Activated T-cell treated with anti-CD3 and anti-CD28 coated beads, Interleukin-2, amount 50 U/mL, for 48 hours (primary cell): ENCODE data around the gene GSTA4.
A peak's percentile ranks its signal among the peaks of the same experiment; 100 is the strongest.

ENCODE experiments used
- DNase-seq, 2 experiments: peaks; one replicate each; pipeline ENCODE4 v3.0.0-alpha.2; 2020

The GSTA4 gene, protein sequence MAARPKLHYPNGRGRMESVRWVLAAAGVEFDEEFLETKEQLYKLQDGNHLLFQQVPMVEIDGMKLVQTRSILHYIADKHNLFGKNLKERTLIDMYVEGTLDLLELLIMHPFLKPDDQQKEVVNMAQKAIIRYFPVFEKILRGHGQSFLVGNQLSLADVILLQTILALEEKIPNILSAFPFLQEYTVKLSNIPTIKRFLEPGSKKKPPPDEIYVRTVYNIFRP

DNA sequence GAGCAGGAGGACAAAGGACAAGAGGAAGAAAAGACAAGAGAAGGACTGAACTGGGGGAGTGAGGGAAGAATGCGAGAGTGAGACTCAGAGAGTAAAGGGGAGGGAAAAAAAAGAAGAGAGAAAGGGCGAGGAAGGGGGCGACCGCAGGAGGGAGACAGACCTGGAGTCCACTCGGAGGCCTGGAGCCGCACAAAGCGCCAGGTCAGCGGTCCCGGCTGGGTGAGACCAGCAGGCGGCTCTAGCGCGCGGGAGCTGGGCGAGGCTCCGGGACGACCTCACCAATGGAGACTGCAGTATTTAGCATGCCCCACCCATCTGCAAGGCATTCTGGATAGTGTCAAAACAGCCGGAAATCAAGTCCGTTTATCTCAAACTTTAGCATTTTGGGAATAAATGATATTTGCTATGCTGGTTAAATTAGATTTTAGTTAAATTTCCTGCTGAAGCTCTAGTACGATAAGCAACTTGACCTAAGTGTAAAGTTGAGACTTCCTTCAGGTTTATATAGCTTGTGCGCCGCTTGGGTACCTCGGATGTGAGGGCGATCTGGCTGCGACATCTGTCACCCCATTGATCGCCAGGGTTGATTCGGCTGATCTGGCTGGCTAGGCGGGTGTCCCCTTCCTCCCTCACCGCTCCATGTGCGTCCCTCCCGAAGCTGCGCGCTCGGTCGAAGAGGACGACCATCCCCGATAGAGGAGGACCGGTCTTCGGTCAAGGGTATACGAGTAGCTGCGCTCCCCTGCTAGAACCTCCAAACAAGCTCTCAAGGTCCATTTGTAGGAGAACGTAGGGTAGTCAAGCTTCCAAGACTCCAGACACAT is at the start of gene GSTA4:
TSS of gene GSTA4 (minus strand) at position 196 of the 824 bp plus-strand sequence. CDS start 1,041 bp downstream, outside the sequence.
- DNase-seq = peak; percentile 90

DNA sequence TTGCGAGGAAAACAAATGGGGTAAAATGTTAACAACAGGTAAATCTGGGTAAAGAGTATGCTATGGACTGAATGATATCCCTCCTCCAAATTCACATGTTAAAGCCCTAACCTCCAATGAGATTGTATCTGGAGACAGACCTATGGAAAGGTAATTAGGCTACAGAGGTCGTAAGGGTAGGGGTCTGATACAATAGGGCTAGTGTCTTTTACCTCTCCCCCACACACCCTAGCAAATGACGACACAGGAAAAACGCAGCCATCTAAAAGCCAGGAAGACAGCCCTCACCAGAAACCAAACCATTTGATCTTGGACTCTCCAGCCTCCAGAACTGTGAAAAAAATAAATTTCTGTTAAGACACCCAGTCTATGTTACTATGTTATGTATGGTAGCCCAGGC is 49.5 kb upstream of the GSTA4 start:
- no peak for DNase-seq

DNA sequence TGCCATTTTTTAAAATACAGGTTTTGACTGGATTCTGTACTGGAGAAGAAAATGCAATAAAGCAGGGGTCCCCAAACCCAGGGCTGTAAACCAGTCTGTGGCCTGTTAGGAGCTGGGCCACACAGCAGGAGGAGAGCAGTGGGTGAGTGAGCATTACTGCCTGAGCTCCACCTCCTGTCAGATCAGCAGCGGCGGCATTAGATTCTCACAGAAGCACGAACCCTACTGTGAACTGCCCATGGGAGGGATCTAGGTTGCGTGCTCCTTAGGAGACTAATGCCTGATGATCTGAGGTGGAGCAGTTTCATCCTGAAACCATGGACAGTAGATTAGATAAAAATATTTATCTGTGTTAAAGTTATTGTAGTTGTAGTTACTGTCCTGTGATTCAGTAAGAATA is 49.0 kb upstream of the GSTA4 start:
- no peak for DNase-seq

DNA sequence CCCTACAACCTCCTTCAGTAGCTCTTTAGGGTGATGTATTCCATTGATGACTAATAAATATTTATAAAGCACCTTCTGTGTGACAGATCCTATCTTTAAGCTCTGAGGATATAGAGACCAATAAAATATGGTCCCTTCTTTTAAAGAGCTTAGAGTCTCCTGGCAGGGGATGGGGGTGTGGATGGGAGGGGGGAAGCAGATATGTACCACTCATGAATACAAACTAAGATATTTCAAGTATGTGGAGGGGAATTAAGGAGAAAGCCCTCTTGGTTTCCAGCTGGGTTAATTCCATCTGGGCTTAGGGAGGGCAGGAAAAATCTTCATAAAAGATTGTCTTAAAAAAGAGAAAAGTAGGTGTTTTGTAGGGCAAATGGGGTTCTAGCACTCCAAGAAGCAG is 48.5 kb upstream of the GSTA4 start:
- DNase-seq = no peak

DNA sequence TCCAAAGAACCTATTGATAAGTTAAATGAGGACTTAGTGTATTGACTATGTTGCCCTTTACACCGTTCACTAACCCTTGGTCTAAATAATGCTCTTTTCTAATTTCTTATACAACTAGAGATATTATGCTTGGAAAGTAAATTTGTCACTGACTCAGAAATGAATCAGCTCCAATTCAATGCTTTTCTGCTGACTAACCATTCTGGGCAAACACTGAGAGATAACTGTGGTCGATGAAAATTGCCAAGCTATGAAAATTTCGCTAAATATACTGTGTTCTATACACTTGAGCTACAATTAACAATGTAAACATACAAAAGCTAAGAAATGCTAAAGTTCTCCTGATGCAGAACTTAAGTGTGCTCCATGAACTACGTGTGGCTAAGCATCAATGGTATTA is 47.0 kb upstream of the GSTA4 start:
- no peak for DNase-seq

DNA sequence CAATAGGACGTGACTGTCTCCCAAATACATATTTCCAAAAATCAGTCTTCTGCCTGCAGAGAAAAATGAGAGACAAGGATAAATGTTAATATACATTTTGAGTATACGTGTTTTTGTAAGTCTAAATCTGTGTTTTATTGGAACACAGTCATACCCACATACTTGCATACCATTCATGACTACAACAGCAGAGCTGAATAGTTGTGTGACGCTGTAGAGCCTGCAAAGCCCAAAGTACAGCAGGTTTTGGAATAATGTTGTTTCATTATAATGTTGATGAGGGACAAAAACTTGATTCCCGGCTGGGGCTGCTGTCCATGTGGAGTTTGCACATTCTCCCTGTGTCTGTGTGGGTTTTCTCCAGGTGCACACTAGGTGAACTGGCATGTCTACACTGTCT is 46.3 kb upstream of the GSTA4 start:
- no peak for DNase-seq

DNA sequence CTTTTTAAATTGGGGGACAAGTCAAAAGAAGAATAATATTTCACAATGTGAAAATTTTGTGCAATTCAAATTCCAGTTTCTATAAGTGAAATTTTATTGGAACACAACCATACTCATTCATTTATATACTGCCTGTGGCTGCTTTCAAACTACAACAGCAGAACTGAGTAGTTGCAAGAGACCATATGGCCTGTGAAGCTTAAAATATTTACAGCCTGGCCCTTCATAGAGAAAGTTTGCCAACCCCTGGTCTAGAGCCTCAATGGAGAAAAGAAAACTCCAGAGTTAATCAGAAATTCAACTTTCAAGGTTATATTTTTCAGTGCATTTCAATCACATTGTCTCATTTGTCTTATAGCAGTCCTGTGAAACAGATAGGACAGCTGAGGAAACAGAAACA is 43.5 kb upstream of the GSTA4 start:
- no peak for DNase-seq

DNA sequence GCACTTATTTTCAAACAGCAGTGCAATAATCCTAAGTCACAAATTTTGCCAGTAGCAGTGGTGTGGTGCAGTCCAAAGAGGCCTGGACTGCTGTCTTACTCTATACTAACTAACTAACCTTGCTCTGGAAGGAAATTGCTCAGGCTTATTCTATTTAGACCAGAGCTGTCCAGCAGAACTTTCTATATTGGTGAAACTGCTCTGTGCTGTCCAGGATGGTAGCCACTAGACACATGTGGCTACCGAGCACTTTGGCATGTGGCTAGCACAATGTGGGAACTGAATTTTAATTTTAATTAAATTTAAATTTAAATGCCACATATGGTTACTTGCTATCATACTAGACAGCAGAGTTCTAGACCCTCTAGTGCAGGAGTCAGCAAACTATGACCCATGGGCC is 43.1 kb upstream of the GSTA4 start:
- DNase-seq = no peak

DNA sequence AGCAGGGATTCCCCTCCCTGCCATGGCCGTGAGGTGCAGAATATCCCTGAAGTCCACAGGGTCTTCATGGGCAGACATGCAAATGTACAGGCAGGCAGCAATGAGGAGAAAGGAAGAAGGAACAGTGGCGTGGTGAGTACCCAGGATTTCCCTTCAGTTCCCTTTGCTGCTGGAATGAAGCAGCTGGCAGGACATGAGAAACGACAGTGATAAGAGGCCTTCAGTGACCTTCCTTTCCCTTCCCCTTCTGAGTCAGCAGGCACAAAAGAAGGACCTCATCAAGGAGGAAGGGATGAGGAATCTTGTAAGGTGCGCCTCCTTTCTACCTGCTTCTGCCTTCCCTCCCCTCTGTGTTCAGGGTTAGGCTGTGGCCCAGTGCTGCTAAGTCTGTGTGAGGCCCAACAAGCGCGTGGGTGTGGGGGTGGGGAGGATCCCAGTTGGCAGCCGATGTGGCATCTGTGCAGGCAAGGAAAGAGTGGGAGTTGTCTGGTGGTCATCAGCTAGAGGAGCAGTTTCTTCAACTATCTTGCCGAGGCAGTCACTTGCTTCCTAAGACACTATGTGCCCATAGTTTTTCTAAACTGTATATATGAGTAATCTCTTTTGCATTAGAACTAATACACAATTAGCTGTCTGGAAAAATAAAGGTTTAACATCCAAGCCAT is 40.6 kb upstream of the GSTA4 start:
- no peak for DNase-seq

DNA sequence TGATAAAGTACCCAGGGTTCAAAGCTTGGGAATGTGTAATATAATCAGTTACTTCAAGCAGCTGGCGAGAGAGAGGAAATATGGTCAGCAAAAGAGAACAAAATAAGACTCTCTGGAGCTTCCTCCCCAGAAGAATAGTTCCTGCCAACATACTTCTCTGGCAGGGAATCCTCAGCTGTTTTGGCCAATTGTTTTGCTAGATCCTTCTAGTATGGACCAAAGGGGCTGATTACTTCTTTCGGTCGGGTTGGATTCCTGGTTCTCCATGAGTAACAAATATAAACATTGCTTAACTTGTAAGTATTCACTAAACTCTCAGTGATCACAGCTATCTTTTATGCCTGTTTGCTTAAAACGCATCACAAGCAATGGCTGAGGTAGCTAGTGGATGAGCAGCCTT is 38.7 kb upstream of the GSTA4 start:
- DNase-seq = no peak

DNA sequence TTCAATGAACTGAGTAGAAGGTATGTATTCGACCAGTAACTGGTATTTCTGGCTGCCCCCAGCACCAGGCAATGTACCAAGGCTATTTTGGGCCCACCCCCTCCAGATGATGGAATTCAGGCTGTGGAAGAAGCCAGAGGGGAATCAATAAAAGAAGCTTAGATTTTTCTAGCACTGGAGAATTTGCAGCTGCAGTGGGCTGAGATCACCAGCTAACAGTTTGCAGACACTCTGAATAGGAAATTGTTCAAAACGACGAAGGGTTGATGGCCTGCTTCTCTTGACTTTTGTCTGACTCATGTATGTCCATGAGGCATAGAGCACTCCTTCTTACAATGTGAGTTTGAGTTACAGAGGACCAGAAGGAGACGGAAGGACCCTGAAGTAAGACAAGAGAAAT is 37.8 kb upstream of the GSTA4 start:
- DNase-seq = no peak

DNA sequence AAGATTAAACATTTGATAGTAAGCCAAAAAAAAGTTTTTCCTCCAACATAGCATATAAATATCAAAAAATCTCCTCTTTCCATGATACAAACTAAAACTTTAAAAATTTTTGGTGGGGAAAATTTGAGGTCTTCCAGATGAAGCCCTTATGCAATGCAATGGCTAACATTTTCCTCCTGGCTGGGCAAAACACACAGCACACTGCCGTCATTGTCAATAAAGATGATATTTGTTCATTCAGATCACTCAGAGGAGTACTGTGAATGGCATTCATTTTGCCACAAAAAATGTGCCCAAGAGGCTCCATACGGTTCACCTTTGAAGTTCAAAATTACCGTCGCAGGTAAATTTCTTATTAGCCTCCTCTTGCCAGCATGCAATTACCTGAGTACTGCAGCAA is 36.2 kb upstream of the GSTA4 start:
- DNase-seq = no peak

DNA sequence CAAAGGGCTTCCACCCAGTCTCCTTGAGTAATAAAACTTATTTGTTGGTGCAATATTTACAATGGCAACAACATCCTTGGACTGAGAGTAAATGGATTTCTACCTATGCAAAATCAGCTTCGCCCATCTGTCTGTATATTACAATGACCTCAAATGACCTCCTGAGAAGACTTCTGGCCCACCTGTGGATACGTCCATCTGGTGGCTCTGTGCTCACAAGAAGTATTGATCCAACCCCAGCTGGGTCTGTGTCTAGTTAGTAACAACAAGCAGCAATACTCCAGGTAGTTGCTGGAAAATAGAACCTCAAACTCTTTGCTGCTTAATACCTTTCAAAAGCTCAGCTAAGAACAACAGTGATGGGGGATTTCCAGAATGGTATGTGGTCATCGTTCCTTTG is 34.7 kb upstream of the GSTA4 start:
- no peak for DNase-seq

DNA sequence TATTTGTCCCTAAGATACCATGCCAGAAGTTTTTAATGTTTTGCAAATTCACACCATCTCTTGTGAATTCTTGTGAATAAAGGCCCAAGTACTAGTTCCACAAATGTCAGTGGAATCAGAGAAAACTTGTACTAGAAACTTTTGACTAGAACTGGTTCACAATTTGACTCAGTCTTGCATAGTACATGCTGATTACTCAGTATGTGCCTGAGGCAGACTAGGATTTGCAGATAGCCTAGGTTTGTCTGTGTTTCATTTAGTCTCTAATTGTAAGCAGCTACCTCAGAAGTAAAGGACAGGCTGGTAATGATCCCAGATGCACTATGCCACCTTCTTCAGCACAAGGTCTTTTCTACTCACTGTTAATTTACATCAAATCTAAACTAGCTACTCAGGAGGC is 34.2 kb upstream of the GSTA4 start:
- DNase-seq = no peak

DNA sequence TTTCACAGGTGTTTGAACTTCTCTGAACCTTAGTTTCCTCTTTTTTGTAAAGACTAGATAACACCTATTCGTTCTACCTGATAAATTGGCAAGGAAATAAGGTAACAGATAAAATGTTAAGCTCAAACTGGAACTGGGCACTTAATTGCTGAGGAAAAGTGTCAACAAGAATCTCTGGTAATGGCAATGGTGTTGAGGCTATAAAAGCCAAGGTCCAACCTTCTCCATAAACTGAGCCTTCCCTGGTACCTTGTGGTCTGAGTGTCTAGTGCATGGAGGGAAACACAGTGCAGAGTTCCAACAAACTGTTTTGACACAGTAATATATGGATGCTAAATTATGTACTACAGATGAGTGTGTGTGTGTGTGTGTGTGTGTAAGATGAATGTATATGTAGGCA is 33.4 kb upstream of the GSTA4 start:
- no peak for DNase-seq

DNA sequence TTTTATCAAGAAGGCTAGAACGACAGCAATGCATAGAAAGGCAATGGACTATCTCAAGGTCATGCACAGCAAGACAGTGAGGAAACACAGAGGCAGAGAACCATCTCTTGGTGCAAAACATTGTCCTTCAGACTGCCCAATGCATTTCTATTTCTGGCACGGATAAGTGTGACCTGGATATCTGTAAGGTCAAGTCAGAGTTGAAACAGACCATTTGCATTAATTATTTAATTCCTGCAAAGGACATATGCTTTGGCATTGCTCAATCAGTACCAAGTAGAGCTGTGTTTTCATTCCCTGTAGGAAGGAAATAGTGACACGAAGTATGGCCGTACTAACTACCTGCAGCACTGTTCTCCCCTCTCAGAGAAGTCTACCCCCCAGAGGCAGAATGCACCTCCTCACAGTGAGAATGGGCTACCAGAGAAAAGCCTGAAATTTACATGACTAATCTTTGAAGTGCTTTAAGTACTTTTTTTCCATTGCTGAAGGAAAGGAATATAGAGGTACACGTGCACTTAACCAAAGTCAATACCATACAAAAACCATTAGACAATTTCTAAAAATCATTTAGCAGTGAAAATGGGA is 32.1 kb upstream of the GSTA4 start:
- DNase-seq = no peak

DNA sequence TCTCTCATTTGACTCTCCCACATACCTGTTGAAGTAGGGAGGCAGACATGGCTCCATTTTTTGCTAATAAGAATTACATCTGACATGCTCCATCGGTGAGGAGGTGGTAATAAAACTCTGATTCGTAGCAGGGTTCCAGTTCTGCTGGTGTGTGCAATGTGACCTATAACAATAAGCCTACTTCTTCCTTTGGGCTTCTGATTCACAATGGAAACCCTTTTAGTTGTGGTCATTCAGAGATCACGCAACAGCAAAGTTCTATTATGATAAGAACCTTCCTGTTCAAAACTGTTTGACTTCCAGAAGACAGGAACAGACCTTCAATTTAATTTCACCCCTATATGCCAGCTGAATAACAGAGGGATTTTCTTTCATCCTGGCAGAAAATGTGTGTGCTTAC is 31.4 kb upstream of the GSTA4 start:
- no peak for DNase-seq

DNA sequence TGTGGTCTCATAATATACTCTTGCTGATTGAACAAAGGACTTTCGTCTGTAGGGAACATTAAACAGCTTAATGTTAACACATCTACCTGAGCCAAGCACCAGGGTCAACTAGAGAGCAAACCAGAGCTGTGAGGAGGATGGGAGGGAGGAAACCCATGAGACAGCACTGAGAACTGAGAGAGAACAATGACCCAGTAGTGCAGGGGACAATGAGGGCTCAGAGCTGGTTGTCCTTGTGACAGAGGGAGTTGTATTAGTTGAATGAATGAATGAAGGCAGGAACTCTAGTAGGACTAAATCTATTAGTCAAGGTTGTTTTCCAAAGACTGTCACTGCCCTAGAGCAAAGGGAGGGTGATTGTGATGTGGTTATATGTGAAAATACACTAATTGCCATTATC is 28.2 kb upstream of the GSTA4 start:
- no peak for DNase-seq

DNA sequence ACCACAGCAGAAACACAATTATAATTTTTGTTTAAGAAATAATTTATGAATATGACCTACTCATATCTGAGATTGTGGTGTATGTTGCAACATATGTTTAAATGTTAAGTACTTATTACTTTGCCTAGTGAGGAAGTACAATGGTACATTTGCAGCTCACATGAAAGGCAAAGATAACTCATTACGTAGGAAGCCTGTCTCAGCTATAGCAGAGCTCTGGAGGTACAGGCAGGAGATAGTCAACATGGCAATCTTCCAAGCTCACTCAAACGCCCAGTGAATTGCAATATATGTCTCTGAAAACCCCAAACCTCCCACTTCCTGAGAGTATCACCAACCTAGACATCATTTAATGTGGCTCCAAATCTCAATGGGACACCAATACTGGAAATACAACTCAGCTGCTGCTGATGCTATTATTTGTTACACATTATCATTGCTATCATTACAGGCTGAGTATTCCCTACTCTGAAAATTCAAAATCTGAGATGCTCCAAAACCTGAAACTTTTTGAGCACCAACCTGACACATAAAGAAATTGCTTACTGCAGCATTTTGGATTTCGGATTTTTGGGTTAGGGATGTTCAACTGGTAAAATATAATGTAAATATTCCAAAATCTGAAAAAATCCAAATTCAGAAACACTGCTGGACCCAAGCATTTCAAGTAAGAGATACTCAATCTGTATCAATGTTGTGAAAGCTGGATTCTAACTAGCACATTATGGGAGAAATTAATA is 25.1 kb upstream of the GSTA4 start:
- no peak for DNase-seq

DNA sequence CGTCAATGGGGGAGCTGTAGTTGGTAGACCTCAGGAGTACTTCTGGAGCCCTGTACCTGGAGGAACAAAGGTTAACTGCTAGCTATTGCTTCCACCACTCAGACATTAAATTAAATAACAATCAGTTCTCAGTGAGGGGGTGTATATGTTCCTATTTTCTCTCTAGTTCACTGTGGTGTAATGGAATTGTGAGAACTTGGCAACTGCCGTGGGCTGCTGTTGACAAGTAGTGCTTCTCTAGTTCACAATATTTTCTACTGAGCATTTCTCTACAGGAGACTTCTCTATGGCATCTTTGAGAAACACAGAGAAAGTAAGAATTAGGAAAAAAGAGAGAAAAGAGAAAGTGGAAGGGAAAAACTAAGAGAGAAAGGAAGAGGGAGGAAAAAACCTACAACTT is 23.4 kb upstream of the GSTA4 start:
- DNase-seq = no peak

DNA sequence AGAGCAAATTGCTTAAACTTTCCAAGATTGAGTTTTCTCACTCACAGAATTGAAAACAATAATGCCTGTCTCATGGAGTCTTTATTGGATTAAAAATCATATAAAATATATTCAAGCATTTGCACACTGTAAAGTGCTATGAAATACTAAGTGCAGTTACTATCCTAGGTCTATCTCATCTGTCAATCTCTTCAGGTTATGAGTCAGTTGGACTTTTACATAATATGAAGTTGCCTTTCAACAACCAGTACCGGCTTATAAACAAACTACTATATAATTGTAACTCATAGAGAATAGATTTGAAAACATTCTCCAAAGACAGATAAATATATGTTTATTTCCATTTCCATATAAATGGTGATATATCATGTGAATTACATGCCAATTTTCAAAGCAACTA is 20.4 kb upstream of the GSTA4 start:
- DNase-seq = no peak

DNA sequence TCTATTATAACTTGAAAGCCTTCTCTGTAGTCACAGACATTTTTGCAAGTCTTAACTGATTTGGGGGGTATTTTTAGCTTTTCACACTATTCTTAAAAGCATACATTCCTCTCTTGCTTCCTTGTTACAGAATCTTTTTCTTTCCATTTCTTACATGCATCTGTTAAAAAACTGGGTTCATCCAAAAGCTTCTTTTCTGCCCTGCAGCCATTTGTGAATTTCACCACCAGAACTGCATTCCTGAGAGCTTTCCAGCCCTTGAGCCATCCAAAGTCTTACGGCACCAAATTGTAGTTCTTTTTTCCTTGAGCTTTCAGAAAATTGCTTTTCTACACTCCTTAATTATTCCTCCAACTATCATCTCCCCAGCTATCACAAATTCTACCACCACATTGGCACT is 19.7 kb upstream of the GSTA4 start:
- no peak for DNase-seq

DNA sequence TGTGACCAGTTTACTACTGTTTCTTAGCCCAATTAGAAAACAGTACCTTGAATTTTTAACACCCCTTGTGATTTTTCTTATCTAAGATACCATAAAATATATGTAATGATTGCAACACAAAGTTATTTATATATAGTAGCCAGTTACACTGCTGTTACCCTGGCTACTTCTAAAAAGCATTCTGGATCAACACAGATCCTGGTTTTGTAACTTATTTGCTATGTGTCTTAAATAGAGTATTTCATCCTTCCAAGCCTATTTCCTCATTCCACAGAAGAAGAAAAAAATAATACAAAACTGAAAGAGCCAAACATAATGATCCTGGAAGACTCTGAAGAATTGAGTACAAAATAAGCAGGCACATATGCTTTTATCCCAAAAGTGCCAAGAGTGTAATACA is 19.0 kb upstream of the GSTA4 start:
- DNase-seq = no peak
